ENCODE measurements around the gene FOLR2. TPM values are rescaled to one million over a fixed set of nuclear protein-coding genes. Genes with fewer than 3 reads are reported as not detected.

Gene FOLR2
- total and polyA plus RNA-seq, 2 donors (not counting 1 experiment from before 2014, with no cell fraction given), result 1.5 to 4.7 TPM

- Mint-ChIP-seq H3K9me3 (ENCODE audit: insufficient read depth) (no peaks in the 10 kb centered on the region), H3K4me1 (peaks cover 56% of the 10 kb centered on the region), H3K27ac (peak overlapping the region; percentile 96), H3K4me3 (peak overlapping the region; percentile 93), H3K27me3 (peaks cover 4% of the 10 kb centered on the region)
- peak overlapping the region; percentile 43 for H3K9ac ChIP-seq (ENCODE audit: low read length)
- peaks cover 0 to 3% (median 0%) of the 10 kb centered on the region in 4 experiments for H3K27me3 ChIP-seq (replicated peaks in 1 of 4; ENCODE audit: control extremely low read depth in 1 of 4, control insufficient read depth in 3 of 4, insufficient read depth in 4 of 4, low read length in 3 of 4)
- no peak for TF ChIP-seq EZH2 (IDR thresholded peaks at IDR 0.05; ENCODE audit: borderline replicate concordance, insufficient read depth, low read depth, low read length, poor library complexity, severe bottlenecking)
- TF ChIP-seq CTCF (IDR thresholded peaks at IDR 0.05), result no peak
- peak overlapping the region in 4 of 5 experiments; percentile 13 to 80 (median 30) for H3K4me3 ChIP-seq (ENCODE audit: control extremely low read depth in 1 of 5, extremely low read depth in 1 of 5, insufficient read depth in 1 of 5, low read depth in 2 of 5, low read length in 4 of 5)
- no peaks in the 10 kb centered on the region for H4K20me1 ChIP-seq (ENCODE audit: control insufficient read depth, insufficient read depth, low read length, poor library complexity, severe bottlenecking)
- CTCF ChIA-PET, result interaction anchor here (1.0 to 1.2 kb wide), 2 partner anchors 16 to 17 kb away, joined by 4 to 5 read pairs; no protein-coding TSS in a partner anchor
- peak overlapping the region; percentile 99 for H3K4me2 ChIP-seq (replicated peaks; ENCODE audit: low read depth, low read length, poor library complexity, severe bottlenecking)
- ATAC-seq (ENCODE audit: low read depth) (no peak), DNase-seq (no peak)
- 84% methylated on average over 7 of the region's 10 CpGs for WGBS (ENCODE audit: insufficient coverage)
- H3K27ac ChIP-seq (ENCODE audit: low read length in 2 of 2), result no peak overlapping the region
- H3K79me2 ChIP-seq (ENCODE audit: control insufficient read depth, insufficient read depth, low read length), result peaks cover 13% of the 10 kb centered on the region
- H2AFZ ChIP-seq (ENCODE audit: insufficient read depth, low read depth, low read length, poor library complexity, severe bottlenecking), result peak overlapping the region; percentile 84
- POLR2A ChIA-PET, result no interaction called here
- H3K9me3 ChIP-seq (ENCODE audit: control extremely low read depth in 1 of 3, control insufficient read depth in 2 of 3, insufficient read depth in 1 of 3, low read length in 2 of 3), result no peaks in the 10 kb centered on the region
- H3K4me1 ChIP-seq (ENCODE audit: control insufficient read depth in 2 of 2, insufficient read depth in 2 of 2, low read length in 2 of 2), result peaks cover 39 to 57% of the 10 kb centered on the region in 2 donors
- intact Hi-C loops (cut with micrococcal nuclease), result loop anchor here (5.0 to 10.0 kb wide), 6 partner anchors 191 to 1761 kb away; partner anchors contain the start of genes ARAP1, ATG16L2, CLPB and FAM168A
- H3K36me3 ChIP-seq (replicated peaks in 1 of 2; ENCODE audit: control extremely low read depth in 1 of 2, control insufficient read depth in 1 of 2, extremely low read depth in 1 of 2, insufficient read depth in 2 of 2, low read length in 1 of 2), result no peaks in the 10 kb centered on the region
These were observed 4.2 kb downstream of the FOLR2 start for GRCh38 chr11:72220696-72221363.
